Right renal cortex interstitium (tissue), 3 donors: Measurements from ENCODE around the gene CAPZB. TPM values are rescaled to one million over a fixed set of nuclear protein-coding genes. Genes with fewer than 3 reads are reported as not detected.
"Not testable (repeated sequence)": the region's sequence is repeated elsewhere in the genome, so short reads cannot be mapped to it uniquely, and the experiment has no call there.

Experiments
- DNase-seq, 3 donors: peaks; one replicate each; pipeline ENCODE4 v3.0.0-alpha.2; 2013; ENCODE audit warnings: low read depth in 3 of 3, low spot score in 2 of 3
- polyA plus RNA-seq, 3 donors: library from polyadenylated mRNA; unstranded; fragments of 120-200 nt; gene quantifications; one replicate each; pipeline ENCODE4 v1.2.1, GENCODE V29; 2013; ENCODE audit not compliant: insufficient read length in 3 of 3

Gene CAPZB
- polyA plus RNA-seq, 3 donors: 233 to 248 (median 244) TPM

DNA sequence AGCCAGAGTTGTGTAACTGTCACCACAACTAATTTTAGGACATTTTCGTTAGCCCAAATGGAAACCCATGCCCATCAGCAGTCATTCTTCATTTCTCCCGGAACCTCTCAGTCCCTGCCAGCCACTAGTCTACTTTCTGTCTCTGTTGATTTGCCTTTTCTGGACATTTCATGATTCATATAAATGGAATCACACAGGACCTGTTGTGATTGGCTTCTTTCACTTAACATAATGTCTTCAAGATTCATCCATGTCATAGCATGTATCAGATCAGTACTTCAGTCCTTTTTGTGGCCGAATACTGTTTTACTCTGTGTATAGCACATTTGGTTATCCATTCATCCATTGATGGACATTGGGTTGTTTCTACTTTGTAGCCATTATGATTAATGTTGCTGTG lies 166.1 kb downstream of the CAPZB start:
- DNase-seq: no peak

DNA sequence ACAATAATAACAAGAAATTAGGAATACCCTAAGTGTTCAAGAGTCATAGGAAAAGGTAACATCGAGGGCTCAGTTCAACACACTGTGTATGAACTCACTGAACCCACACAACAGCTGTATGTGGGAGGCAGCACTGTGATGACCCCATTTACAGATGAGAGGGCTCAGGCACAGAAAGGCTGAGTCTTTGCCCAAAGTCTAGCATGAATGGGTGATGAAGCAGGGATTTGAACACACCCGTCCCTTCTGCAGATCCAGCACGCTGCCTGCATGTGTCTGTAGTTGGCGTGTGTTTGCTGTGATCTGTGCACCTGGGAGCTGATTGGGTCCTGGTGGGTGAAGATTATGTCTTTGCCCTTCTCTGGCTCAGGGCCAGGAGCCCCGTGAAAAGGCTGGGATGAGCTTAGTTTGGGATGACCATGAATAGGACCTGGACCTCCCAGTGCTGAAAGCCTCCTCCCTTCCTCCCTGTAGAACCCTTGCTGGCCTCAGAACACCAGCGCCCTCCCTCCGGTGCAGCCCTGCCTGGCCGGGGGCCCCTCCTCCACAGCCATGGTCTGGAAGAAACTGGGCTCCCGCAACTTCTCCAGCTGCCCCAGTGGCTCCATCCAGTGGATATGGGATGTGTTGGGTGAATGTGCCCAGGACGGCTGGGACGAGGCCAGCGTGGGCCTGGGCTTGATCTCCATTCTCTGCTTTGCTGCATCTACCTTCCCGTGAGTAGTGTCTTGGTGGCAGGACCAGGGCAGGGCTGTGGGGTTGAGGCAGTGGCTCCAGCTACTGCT lies 168.0 kb downstream of the CAPZB start:
- DNase-seq: no peak

GRCh38 chr1:19315378-19316198 lies 169.8 kb downstream of the CAPZB start:
- DNase-seq: no peak

GRCh38 chr1:19313961-19314882 lies 171.1 kb downstream of the CAPZB start:
- no peak for DNase-seq

- DNase-seq: no peak
Observed at GRCh38 chr1:19313636-19313959, 171.7 kb downstream of the CAPZB start.

DNA sequence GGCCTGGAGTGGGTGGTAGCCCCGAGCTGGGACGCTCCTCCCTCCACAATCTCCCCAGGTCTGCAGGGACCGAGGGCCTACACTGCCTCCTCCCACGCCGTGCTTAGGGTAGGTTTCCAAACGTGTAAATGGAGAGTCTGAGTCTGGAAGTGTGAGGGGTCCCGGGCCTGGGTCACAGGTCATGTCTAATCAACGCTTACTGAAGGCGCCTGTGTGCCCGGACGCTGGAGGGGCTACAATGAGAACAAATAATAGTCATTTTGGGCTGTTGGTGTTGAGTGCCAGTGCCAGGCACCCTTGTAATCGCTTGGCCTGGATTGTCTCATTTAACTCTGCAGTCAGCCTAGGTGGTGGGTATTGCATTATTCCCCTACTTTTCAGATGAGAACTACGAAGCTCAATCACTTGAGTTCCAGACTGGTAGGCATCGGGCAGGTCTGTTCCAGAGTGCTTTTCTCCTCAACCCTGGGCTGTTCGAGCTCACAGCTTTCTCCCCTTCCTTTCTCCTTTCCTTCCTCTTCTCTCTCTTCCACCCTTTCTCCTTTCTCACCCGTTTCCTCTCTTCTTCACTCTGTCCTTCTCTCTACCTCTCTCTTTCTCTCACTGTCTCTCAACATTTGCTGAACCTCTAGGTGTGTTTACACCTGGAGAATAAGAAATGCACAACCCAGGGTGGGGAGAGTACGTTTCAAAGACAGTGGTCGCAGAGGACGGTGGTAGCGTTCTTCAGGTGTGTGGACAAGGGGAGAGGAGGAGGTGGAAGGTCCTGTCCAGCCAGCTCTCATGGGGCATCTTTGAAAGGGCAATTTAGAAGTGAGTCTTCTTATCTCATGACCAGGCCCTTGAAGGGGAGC lies 172.3 kb downstream of the CAPZB start:
- peak in 1 of 3 donors; percentile 6 for DNase-seq

DNA sequence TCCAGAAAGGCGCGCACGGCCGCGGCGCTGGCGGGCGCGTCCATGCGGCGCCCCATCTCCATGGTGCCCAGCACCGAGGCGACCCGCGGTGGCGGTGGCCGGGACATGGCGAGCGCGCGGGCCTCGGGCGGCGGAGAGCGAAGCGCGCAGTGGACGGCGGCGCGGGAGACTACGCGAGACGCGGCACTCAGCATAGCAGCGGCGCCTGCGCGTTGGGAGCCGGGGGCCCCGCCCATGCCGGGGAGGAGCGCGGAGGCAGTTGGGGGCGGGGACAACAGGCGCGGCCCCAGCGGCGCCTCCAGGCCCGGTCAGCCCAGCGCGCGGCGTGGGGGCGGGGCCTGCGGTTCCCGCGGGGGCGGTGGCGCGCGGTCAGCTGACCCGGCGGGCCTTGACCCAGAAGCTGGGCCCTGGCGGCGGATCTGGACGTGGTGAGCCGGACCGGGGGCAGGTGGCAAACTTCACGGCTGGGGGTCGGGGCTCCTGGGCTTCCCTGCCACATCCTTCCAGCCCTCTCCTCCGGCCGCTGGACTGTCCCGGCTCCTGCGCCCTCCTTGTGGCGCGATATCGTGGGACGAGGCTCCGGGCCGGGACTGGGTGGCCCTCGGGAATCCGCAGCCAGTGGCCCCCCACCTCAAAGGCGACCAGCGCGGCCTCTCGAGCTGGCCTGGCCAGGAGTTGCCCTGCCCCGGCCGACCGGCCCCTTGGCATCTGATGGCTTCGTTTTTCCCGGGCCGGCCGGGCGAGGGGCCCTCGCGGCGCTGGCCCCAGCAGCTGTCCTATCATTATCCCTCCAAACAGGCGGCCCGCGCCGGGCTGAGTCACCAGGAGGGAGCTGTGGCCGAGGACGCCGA lies 173.2 kb downstream of the CAPZB start, which contains the start of the genes AKR7A2 and SLC66A1:
Gene AKR7A2, minus strand, starts transcription at position 214 of the 851 bp plus-strand sequence. Its CDS starts 20 bp downstream, at position 194.
Gene SLC66A1, plus strand, starts transcription at position 396 of the 851 bp plus-strand sequence. CDS start 5,352 bp downstream, outside the sequence.
- DNase-seq: peak; percentile 67 to 85 (median 83)

DNA sequence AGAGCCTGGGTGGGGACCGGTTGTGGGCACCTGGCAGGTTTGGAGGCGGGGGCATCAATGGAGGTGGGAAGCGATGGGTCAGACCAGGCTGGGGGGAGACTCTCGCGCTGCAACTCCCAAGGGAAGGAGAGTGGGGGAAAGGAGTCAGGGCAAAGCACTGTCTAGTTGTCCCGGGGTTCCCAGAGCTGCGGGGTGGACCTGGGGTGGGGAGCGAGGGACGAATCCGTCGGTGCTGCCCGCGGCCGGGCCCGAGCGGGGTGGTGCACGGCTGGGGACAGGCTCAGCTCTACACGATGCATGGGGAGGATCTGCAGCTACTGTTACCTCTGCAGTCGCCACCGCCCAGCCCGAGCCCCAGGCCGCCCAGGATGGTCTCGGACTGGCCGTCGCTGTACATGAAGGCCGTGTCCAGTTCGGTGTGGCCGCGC lies 173.8 kb downstream of the CAPZB start:
- DNase-seq: peak in 1 of 3 donors; percentile 3

DNA sequence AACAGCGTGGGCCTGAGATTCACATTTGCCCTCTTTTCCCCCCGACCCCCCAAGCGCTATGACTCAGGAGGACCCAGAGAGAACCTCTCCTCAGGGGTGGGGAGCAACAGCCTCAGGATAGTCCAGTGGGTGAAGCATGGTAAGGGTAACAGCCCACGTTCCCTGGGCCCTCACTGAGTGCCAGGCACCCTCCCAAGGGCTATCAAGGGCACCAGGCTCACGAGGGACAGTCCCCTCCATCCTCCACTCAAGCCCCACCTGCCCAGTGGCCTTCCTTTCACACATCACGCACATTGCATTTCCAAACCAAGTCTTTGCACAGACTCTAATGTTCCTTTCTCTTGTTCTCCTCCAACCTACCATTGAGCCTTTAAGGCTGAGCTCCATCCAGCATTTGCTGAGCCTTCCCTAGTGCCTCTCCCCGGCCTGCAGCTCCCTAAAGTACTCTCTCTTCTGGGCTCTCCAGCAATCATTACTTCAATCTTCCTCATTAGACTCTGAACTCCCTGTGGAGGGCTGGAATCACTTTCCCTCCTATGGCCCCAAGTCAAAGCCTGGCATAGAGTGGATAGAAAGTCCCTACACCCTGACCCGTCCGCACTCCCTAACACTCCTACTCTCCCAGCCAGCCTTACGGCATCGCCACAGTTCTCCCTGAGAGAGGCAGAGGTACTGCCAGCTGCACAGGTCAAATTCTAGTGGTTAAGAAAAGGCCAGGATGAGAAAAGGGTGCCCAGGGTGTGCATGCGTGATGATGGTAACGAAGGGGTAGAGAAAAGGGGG lies 174.4 kb downstream of the CAPZB start:
- DNase-seq: peak in 1 of 3 donors; percentile 15

DNA sequence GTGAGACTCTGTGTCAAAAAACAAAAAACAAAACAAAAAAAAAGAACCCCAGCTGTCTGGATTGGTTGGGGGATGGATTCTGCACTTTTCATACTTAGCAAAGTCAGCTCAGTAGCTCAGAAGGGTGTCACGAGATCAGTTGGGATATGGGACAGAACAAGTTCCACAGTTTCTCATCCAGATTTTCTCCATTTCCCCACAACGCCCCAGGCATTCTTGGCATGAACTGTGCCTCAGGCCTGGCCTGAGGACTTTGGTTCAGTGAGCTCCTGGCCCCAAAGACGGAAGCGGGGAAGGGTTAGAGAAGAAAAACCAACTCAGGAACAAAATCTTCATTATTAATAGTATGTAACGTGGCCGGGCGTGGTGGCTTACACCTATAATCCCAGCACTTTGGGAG lies 175.3 kb downstream of the CAPZB start:
- DNase-seq: no peak

DNA sequence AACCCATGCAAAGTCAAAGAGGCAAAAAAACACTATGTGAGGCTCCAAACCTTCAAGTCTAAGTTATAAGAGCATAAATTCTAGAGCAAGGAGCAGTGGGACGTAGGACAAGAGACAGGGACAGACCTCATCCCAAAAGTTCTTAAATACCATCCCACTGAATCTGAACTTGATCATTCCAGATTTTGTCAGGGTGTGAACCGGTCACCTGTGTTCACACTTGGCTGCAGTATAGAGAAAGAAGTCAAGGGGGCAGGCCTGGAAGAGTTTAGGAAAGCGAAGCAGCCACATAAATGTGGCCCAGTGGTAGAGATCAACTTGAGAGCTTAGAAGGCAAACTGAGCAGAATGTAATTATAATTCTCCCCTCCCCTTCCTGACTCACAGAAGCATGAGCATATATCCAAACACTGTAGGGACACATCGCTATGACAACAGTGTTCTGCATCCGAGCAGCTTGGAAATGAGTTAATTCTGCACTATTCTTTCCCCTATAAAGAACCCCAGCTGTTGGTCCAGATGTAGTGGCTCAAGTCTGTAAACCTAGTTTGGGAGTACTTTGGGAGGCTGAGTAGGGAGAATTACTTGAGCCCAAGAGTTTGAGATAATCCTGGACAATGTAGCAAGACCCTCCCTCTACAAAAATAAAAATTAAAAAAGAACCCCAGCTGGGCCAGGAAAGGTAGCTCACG lies 176.1 kb downstream of the CAPZB start:
- no peak for DNase-seq

GRCh38 chr1:19308509-19308907 lies 176.8 kb downstream of the CAPZB start:
- DNase-seq: no peak

- DNase-seq: no peak
Observed at GRCh38 chr1:19307794-19308508, 177.4 kb downstream of the CAPZB start.

DNA sequence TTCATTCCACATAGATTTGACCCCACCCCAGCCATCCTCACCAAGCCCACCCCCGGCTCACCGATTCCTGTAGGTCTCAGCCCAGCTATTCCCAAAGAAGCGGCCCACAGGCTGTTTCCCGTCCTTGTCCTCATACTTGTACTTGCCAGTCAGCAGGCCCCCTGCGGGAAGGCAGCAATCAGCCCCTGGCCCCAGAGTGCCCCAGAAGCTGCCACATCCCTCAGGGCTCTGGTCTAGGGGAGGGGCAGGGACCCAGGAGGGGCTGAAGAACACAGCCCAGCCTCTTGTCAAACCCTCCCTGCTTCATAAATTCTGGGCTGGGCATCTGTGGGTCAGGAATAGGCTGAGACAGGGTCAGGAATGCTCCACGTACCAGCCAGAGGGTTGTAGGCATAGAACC lies 178.4 kb downstream of the CAPZB start:
- DNase-seq: no peak

GRCh38 chr1:19305880-19306279 lies 179.5 kb downstream of the CAPZB start:
- no peak for DNase-seq

GRCh38 chr1:19304081-19304480 lies 181.3 kb downstream of the CAPZB start:
- DNase-seq: not testable (repeated sequence)

- no peak for DNase-seq
Observed at GRCh38 chr1:19300211-19300610, 185.1 kb downstream of the CAPZB start.
